Psoas muscle (tissue), 8 donors: ENCODE data around the gene NKX6-1. TPM values are rescaled to one million over a fixed set of nuclear protein-coding genes. Genes with fewer than 3 reads are reported as not detected.

ENCODE experiments used
- ATAC-seq, 4 donors: fragments of 200-7000 bp; cut with Tn5 transposase; one replicate each; pipeline ENCODE4 v1.9.1; 2020; ENCODE audit warnings: moderate library complexity in 3 of 4, mild to moderate bottlenecking in 2 of 4
- DNase-seq, 2 donors: peaks; one replicate each; pipeline ENCODE4 v3.0.0-alpha.2; 2020
- H3K27ac ChIP-seq: fragments of 200-600 bp; one replicate; pipeline ENCODE4 v1.8.0; 2022
- H3K27me3 ChIP-seq, 3 donors: fragments of 200-600 bp in 1 of 3; one replicate each; pipeline versions ENCODE4 v1.6.1 to v1.8.0; 2013 to 2022; ENCODE audit warnings: low read length in 2 of 3, mild to moderate bottlenecking in 2 of 3, moderate library complexity in 1 of 3; ENCODE audit not compliant: insufficient read depth in 3 of 3
- H3K36me3 ChIP-seq, 2 donors: fragments of 200-600 bp in 1 of 2; one replicate each; pipeline versions ENCODE4 v1.6.1 to v1.8.0; 2013 to 2022; ENCODE audit warnings: low read depth in 1 of 2, mild to moderate bottlenecking in 1 of 2, moderate library complexity in 1 of 2; ENCODE audit not compliant: insufficient read depth in 1 of 2
- H3K4me1 ChIP-seq: fragments of 200-600 bp; one replicate; pipeline ENCODE4 v1.8.0; 2022
- H3K4me3 ChIP-seq: fragments of 200-600 bp; one replicate; pipeline ENCODE4 v1.8.0; 2022; ENCODE audit warnings: mild to moderate bottlenecking
- H3K9me3 ChIP-seq: fragments of 200-600 bp; one replicate; pipeline ENCODE4 v1.8.0; 2022
- CTCF ChIP-seq: fragments of 200-600 bp; IDR thresholded peaks from one replicate; pipeline ENCODE4 v1.8.0; 2022; ENCODE audit warnings: antibody characterized with exemption
- WGBS, 3 donors: extraction: QIAGEN DNeasy Blood & Tissue Kit; methylation state at CpG; one replicate each; pipeline versions ENCODE4 v1.1.6 to v1.1.7; 2013; 5-methylcytosine and 5-hydroxymethylcytosine counted together
- intact Hi-C, 2 donors: fragments of 100-400 bp; cut with DNase I; formaldehyde crosslinking; loops; one replicate each; pipeline versions ENCODE4 v1.11.0 to v1.14.2; 2022
- long read RNA-seq, 2 donors: library from polyadenylated mRNA; unstranded; transcript quantifications; one replicate each; pipeline ENCODE4 v2.0.0, GENCODE V29; 2021
- polyA plus RNA-seq, 3 donors: library from polyadenylated mRNA; stranded (reverse); fragments of 200-250 nt; gene quantifications; one replicate each; pipeline ENCODE4 v1.2.3, GENCODE V29; 2013
- total RNA-seq, 4 donors: library from RNA; stranded (reverse); fragmentation: NEBNext Ultra II Directional in 2 of 4; extraction: Animal tissue kit (Norgen Biotek cat#: 25700) in 2 of 4; gene quantifications; one replicate each; pipeline versions ENCODE4 v1.2.1 to v1.2.4, GENCODE V29; 2021 to 2023
- donor health status: healthy with polysubstance abuse.
- donor health status: DM: no; HTN: no; CAD: no; lungs with moderate emphysema.
- donor health status: Bipolar disorder and iron deficiency.
- donor health status: healthy.
- donor health status: DM: yes; HTN: yes; CAD: no.
- donor health status: DM: no; HTN: no; CAD: no.
- donor health status: DM: no; HTN: no; CAD: no.
- donor health status: DM: yes; HTN: yes; CAD: no.

The NKX6-1 gene
- total RNA-seq = under 1 TPM in 2 of 4 donors, not detected in 2; 0.28 to 0.58 TPM
- not detected for polyA plus RNA-seq
- long read RNA-seq, donor 1 = 0 reads
- long read RNA-seq, donor 2 = 0 reads

GRCh38 chr4:84498935-84499623 is at the start of gene NKX6-1:
Gene NKX6-1, minus strand, starts transcription at chr4:84499292. Its CDS starts 1,064 bp downstream, at chr4:84498228.
- TF ChIP-seq CTCF = no peak
- Histone ChIP-seq H3K4me1 (peaks cover 12% of the 10 kb centered on the region), H3K9me3 (no peaks in the 10 kb centered on the region), H3K4me3 (peak within 1 kb of the TSS; percentile 64), H3K36me3 (no peaks in the 10 kb centered on the region), H3K27ac (no peak within 1 kb of the TSS), H3K27me3 (peaks cover 4 to 100% (median 67%) of the 10 kb centered on the region in 3 donors)
- peak; percentile 89 to 96 (median 92) for ATAC-seq
- 1 to 2% (median 2%) methylated on average over 37 to 47 of the region's 47 CpGs for WGBS, 3 donors
- DNase-seq = peak; percentile 73 to 77
- intact Hi-C loops = no loop called here

- TF ChIP-seq CTCF = no peak
- H3K9me3 ChIP-seq = no peaks in the 10 kb centered on the region
- intact Hi-C loops = no loop called here
- no peak overlapping the region for H3K4me3 ChIP-seq
- no peaks in the 10 kb centered on the region for H3K4me1 ChIP-seq
- H3K36me3 ChIP-seq = no peaks in the 10 kb centered on the region
- 76 to 80% (median 78%) methylated on average over 3 of the region's 3 CpGs for WGBS, 3 donors
- DNase-seq (no peak), ATAC-seq (no peak)
- H3K27ac ChIP-seq = no peak overlapping the region
- peaks cover 0 to 6% (median 0%) of the 10 kb centered on the region in 3 donors for H3K27me3 ChIP-seq
These were observed 48.1 kb upstream of the NKX6-1 start for GRCh38 chr4:84547211-84547610.

- no peak for DNase-seq
- TF ChIP-seq CTCF = no peak
- intact Hi-C loops = no loop called here
- Histone ChIP-seq H3K27ac (no peak overlapping the region), H3K9me3 (no peaks in the 10 kb centered on the region), H3K27me3 (peaks cover 0 to 3% (median 0%) of the 10 kb centered on the region in 3 donors), H3K4me3 (no peak overlapping the region), H3K4me1 (no peaks in the 10 kb centered on the region), H3K36me3 (no peaks in the 10 kb centered on the region)
- 54 to 66% (median 66%) methylated on average over 5 of the region's 5 CpGs for WGBS, 3 donors
- no peak for ATAC-seq
These were observed 46.0 kb upstream of the NKX6-1 start for GRCh38 chr4:84545093-84545492.

- TF ChIP-seq CTCF = no peak
- no peak for ATAC-seq
These were observed 36.8 kb upstream of the NKX6-1 start for GRCh38 chr4:84535901-84536300.

More at GRCh38 chr4:84535901-84536300, 36.8 kb upstream of the NKX6-1 start:
- Histone ChIP-seq H3K36me3 (no peaks in the 10 kb centered on the region), H3K9me3 (peaks cover 7% of the 10 kb centered on the region), H3K27me3 (no peaks in the 10 kb centered on the region), H3K4me3 (no peak overlapping the region), H3K4me1 (no peaks in the 10 kb centered on the region), H3K27ac (no peak overlapping the region)
- 88 to 94% (median 93%) methylated on average over 2 of the region's 2 CpGs for WGBS, 3 donors
- intact Hi-C loops = no loop called here
- no peak for DNase-seq
